ENCODE results near the gene MMP27. TPM values are rescaled to one million over a fixed set of nuclear protein-coding genes. Genes with fewer than 3 reads are reported as not detected.

The MMP27 gene
- total RNA-seq, 1 experiment from 2014 or later: not detected

GRCh38 chr11:102753267-102753666 lies 47.7 kb upstream of the MMP27 start:
- Histone ChIP-seq H2AFZ (ENCODE audit: low read length) (no peak overlapping the region), H3K56ac (ENCODE audit: insufficient read length, low read depth, low read length) (no peak overlapping the region), H3K27me3 (ENCODE audit: insufficient read depth, low read length) (no peaks in the 10 kb centered on the region), H3K4ac (ENCODE audit: low read depth, low read length) (no peak overlapping the region), H3K18ac (ENCODE audit: insufficient read length, low read depth, low read length) (no peak overlapping the region), H3K23me2 (ENCODE audit: insufficient read length, low read depth, low read length, poor library complexity, severe bottlenecking) (no peaks in the 10 kb centered on the region), H3K79me2 (ENCODE audit: insufficient read depth, low read length) (no peaks in the 10 kb centered on the region), H2AK5ac (ENCODE audit: insufficient read length, low read length) (no peak overlapping the region), H4K20me1 (ENCODE audit: control insufficient read depth, insufficient read depth, insufficient read length) (no peaks in the 10 kb centered on the region), H2BK5ac (ENCODE audit: insufficient read length, low read length) (no peak overlapping the region), H2BK20ac (ENCODE audit: low read depth, low read length, poor library complexity, severe bottlenecking) (no peak overlapping the region), H3K23ac (ENCODE audit: insufficient read length, low read depth, low read length) (no peak overlapping the region), H3K14ac (ENCODE audit: insufficient read depth, low read length) (no peak overlapping the region; the same call in 1 of the 2 replicates), H3K9me3 (ENCODE audit: control insufficient read depth, low read depth, low read length) (no peaks in the 10 kb centered on the region), H3K27ac (ENCODE audit: insufficient read length, low read depth, low read length) (no peak overlapping the region), H3T11ph (ENCODE audit: low read length) (no peak overlapping the region), H2BK120ac (ENCODE audit: low read depth, low read length, poor library complexity, severe bottlenecking) (peak overlapping the region; percentile 77), H3K4me2 (ENCODE audit: insufficient read depth, insufficient read length, low read length) (no peak overlapping the region), H4K91ac (ENCODE audit: insufficient read length, low read depth, low read length) (no peak overlapping the region), H4K8ac (replicated peaks; ENCODE audit: insufficient read length, low read depth, low read length) (no peak overlapping the region), H2BK15ac (ENCODE audit: low read depth, low read length) (no peak overlapping the region), H3K79me1 (ENCODE audit: insufficient read depth, low read depth, low read length, poor library complexity, severe bottlenecking) (no peaks in the 10 kb centered on the region), H3K4me1 (ENCODE audit: insufficient read depth, low read length) (peaks cover 6% of the 10 kb centered on the region; the same call in 1 of the 2 replicates), H3K9ac (ENCODE audit: extremely low read depth, insufficient read length, low read length) (no peak overlapping the region), H4K5ac (ENCODE audit: insufficient read length, low read depth, low read length) (no peak overlapping the region), H2BK12ac (ENCODE audit: insufficient read length, low read depth, low read length) (no peak overlapping the region)
- no peak overlapping the region for H3K4me3 Mint-ChIP-seq
- H3K4me1 Mint-ChIP-seq: peaks cover 25 to 28% of the 10 kb centered on the region in 2 experiments
- peaks cover 0 to 4% (median 0%) of the 10 kb centered on the region in 3 experiments; a peak in 2 of 7 replicates for H3K36me3 Mint-ChIP-seq (ENCODE audit: insufficient read depth in 1 of 3, low read depth in 3 of 3)
- no peaks in the 10 kb centered on the region for H3K27me3 Mint-ChIP-seq (ENCODE audit: low read depth)
- H3K9me3 Mint-ChIP-seq: no peaks in the 10 kb centered on the region
- no peak for DNase-seq
- TF ChIP-seq CTCF (conservative IDR thresholded peaks at IDR 0.05): no peak
- peak overlapping the region in 2 of 3 experiments; percentile 20 to 89; a peak in 3 of 7 replicates for H3K27ac Mint-ChIP-seq
- no CpG with 5 or more reads among the region's 1 CpG for WGBS (ENCODE audit: extremely low coverage, insufficient read length, low lambda C conversion rate)
